ENCODE measurements around the gene TMSB4X.

GRCh38 chrX:12991575-12991974 is 16.7 kb downstream of the TMSB4X start:
- TF ChIP-seq ZNF274 (IDR thresholded peaks at IDR 0.05; ENCODE audit: low read depth, low read length) (no peak), YY1 (IDR thresholded peaks at IDR 0.05; ENCODE audit: insufficient read depth, insufficient read length) (no peak)

Measured in NT2/D1 (cell line).